GM23338 (cell line): ENCODE measurements around the gene RRP9. TPM values are rescaled to one million over a fixed set of nuclear protein-coding genes. Genes with fewer than 3 reads are reported as not detected.

ENCODE experiments used
- ATAC-seq: fragments of 200-7000 bp; cut with Tn5 transposase; 3 replicates; pipeline ENCODE4 v1.9.1; 2020
- DNase-seq: peaks from one replicate; pipeline ENCODE4 v3.0.0-alpha.2; 2015; ENCODE audit warnings: low spot score
- H2AFZ ChIP-seq: fragments of 200-600 bp; sonication (generic); 2 replicates; pipeline ENCODE4 v1.8.0; 2016; ENCODE audit warnings: antibody characterized with exemption, mild to moderate bottlenecking, moderate library complexity
- H3F3A ChIP-seq: fragments of 200-600 bp; sonication (generic); replicated peaks from 2 replicates; pipeline ENCODE4 v1.8.0; 2017; ENCODE audit warnings: antibody characterized with exemption, mixed run types, low read depth
- H3K27ac ChIP-seq: fragments of 200-600 bp; sonication (generic); 2 replicates; pipeline ENCODE4 v1.6.1; 2016; ENCODE audit warnings: low read depth
- H3K27me3 ChIP-seq: fragments of 200-600 bp; sonication (generic); 2 replicates; pipeline ENCODE4 v1.8.0; 2016; ENCODE audit warnings: mild to moderate bottlenecking, mixed run types, moderate library complexity; ENCODE audit not compliant: insufficient read depth
- H3K36me3 ChIP-seq: fragments of 200-600 bp; sonication (generic); 2 replicates; pipeline ENCODE4 v1.8.0; 2016; ENCODE audit warnings: mild to moderate bottlenecking; ENCODE audit not compliant: insufficient read depth
- H3K4me1 ChIP-seq: fragments of 200-600 bp; sonication (generic); 2 replicates; pipeline ENCODE4 v1.8.0; 2016; ENCODE audit warnings: mild to moderate bottlenecking, moderate library complexity; ENCODE audit not compliant: insufficient read depth
- H3K4me2 ChIP-seq: fragments of 200-600 bp; sonication (generic); 2 replicates; pipeline ENCODE4 v1.7.1; 2017; ENCODE audit warnings: mixed run types
- H3K4me3 ChIP-seq: fragments of 200-600 bp; sonication (generic); 2 replicates; pipeline ENCODE4 v1.6.1; 2016; ENCODE audit warnings: mixed run types
- H3K79me2 ChIP-seq: fragments of 200-600 bp; sonication (generic); replicated peaks from 2 replicates; pipeline ENCODE4 v1.8.0; 2017; ENCODE audit warnings: mild to moderate bottlenecking; ENCODE audit not compliant: insufficient read depth
- H3K9me2 ChIP-seq: fragments of 200-600 bp; sonication (generic); 2 replicates; pipeline ENCODE4 v1.8.0; 2017; ENCODE audit not compliant: insufficient read depth
- H4K20me1 ChIP-seq: fragments of 200-600 bp; sonication (generic); replicated peaks from 2 replicates; pipeline ENCODE4 v1.8.0; 2017; ENCODE audit warnings: mild to moderate bottlenecking; ENCODE audit not compliant: insufficient read depth
- H3K27ac Mint-ChIP-seq: 2 replicates; pipeline ENCODE4 v1.8.0; 2020; ENCODE audit warnings: inconsistent platforms, mild to moderate bottlenecking, moderate library complexity, mixed read lengths
- H3K27me3 Mint-ChIP-seq: 3 replicates; pipeline ENCODE4 v1.8.0; 2022; ENCODE audit warnings: low read depth, mild to moderate bottlenecking, moderate library complexity, mixed read lengths, inconsistent platforms; ENCODE audit not compliant: insufficient read depth, poor library complexity
- H3K36me3 Mint-ChIP-seq: 3 replicates; pipeline ENCODE4 v1.8.0; 2021; ENCODE audit warnings: low read depth, mild to moderate bottlenecking, inconsistent platforms, moderate library complexity, mixed read lengths
- H3K4me1 Mint-ChIP-seq: 3 replicates; pipeline ENCODE4 v1.8.0; 2020; ENCODE audit warnings: mild to moderate bottlenecking, inconsistent platforms, mixed read lengths
- H3K4me3 Mint-ChIP-seq: 3 replicates; pipeline ENCODE4 v1.8.0; 2021; ENCODE audit warnings: moderate library complexity, mild to moderate bottlenecking, inconsistent platforms, mixed read lengths
- H3K9me3 Mint-ChIP-seq: 3 replicates; pipeline ENCODE4 v1.8.0; 2020; ENCODE audit warnings: moderate library complexity, mild to moderate bottlenecking, inconsistent platforms, mixed read lengths
- CTCF ChIP-seq, 2 experiments: fragments of 200-600 bp in 1 of 2; sonication (generic) in 1 of 2; conservative IDR thresholded peaks; 2 replicates each; pipeline versions ENCODE4 v1.5.1 to v1.6.1; 2016 to 2017; ENCODE audit warnings: antibody characterized with exemption in 2 of 2, low read depth in 2 of 2, mild to moderate bottlenecking in 2 of 2, moderate library complexity in 1 of 2
- ETS1 ChIP-seq: IDR thresholded peaks from 2 replicates; pipeline ENCODE4 v1.6.1; 2016; ENCODE audit warnings: antibody characterized with exemption
- NANOG ChIP-seq: IDR thresholded peaks from 2 replicates; pipeline ENCODE4 v1.6.1; 2016; ENCODE audit warnings: antibody characterized with exemption, borderline replicate concordance
- REST ChIP-seq: IDR thresholded peaks from one replicate; pipeline ENCODE4 v1.6.1; 2018; ENCODE audit warnings: antibody characterized with exemption; ENCODE audit not compliant: unreplicated experiment
- ZNF462 ChIP-seq: fragments of 250-450 bp; sonication (Bioruptor Pico); IDR thresholded peaks from 2 replicates; pipeline ENCODE4 v1.5.0; 2020; ENCODE audit warnings: mild to moderate bottlenecking, moderate library complexity
- polyA plus RNA-seq: library from polyadenylated mRNA; unstranded; fragments of >200 nt; fragmentation: Nextera tagmentation; extraction: Ambion mirVana; gene quantifications from 2 replicates; pipeline ENCODE4 v1.2.1, GENCODE V29; 2016
- total RNA-seq: library from RNA; depleted of rRNA; stranded (reverse); fragments of >200 nt; shearing (Covaris generic); gene quantifications from 2 replicates; pipeline ENCODE4 v1.2.3, GENCODE V29; 2014

Gene RRP9
- total and polyA plus RNA-seq, 2 experiments from 2014 or later: 62.4 to 68.1 TPM

- TF ChIP-seq ETS1 (no peak), CTCF (conservative IDR thresholded peaks at IDR 0.05; ENCODE audit: low read depth in 2 of 2) (no peak), REST (no peak)
Measured at GRCh38 chr3:51963951-51964451, 22.3 kb upstream of the RRP9 start (continued).

GRCh38 chr3:51962854-51963530, 21.3 kb upstream of the RRP9 start:
- Histone ChIP-seq H3K27me3 (peaks cover 9% of the 10 kb centered on the region; the same call in 1 of the 2 replicates), H4K20me1 (no peaks in the 10 kb centered on the region), H3F3A (0 out of 2 replicates have a peak, but pooled peaks cover 2% of the 10 kb centered on the region), H3K4me1 (peaks cover 21% of the 10 kb centered on the region; the same call in 1 of the 2 replicates), H3K9me2 (no peaks in the 10 kb centered on the region), H3K4me2 (no peak overlapping the region), H3K36me3 (no peaks in the 10 kb centered on the region), H2AFZ (no peak overlapping the region), H3K79me2 (no peaks in the 10 kb centered on the region), H3K4me3 (no peak overlapping the region), H3K27ac (no peak overlapping the region)
- Mint-ChIP-seq H3K27ac (no peak overlapping the region), H3K4me1 (peaks cover 34% of the 10 kb centered on the region), H3K36me3 (peaks cover 7% of the 10 kb centered on the region; the same call in 2 of the 3 replicates), H3K27me3 (peaks cover 33% of the 10 kb centered on the region), H3K4me3 (no peak overlapping the region), H3K9me3 (no peaks in the 10 kb centered on the region; the same call in 2 of the 3 replicates)
- DNase-seq (no peak), ATAC-seq (no peak)
- TF ChIP-seq ZNF462 (CRISPR knock-in tag) (no peak), CTCF (conservative IDR thresholded peaks at IDR 0.05; ENCODE audit: low read depth in 2 of 2) (no peak), NANOG (no peak)
